ENCODE data around the gene DACT2.

Gene DACT2

GRCh38 chr6:168261234-168261633 is 58.3 kb downstream of the DACT2 start:
- H3K36me3 ChIP-seq (ENCODE audit: low read depth), result no peaks in the 10 kb centered on the region
- H3K27ac ChIP-seq (ENCODE audit: poor library complexity, severe bottlenecking), result no peak overlapping the region
- H3K27me3 ChIP-seq (ENCODE audit: insufficient read depth, poor library complexity, severe bottlenecking), result peaks cover 15% of the 10 kb centered on the region
- H3K4me3 ChIP-seq (ENCODE audit: severe bottlenecking), result no peak overlapping the region
- no peaks in the 10 kb centered on the region for H3K4me1 ChIP-seq (ENCODE audit: insufficient read depth, poor library complexity, severe bottlenecking)
- TF ChIP-seq CTCF (IDR thresholded peaks at IDR 0.05; ENCODE audit: poor library complexity, severe bottlenecking), result no peak
- ATAC-seq (ENCODE audit: low read depth) (no peak), DNase-seq (ENCODE audit: low spot score) (no peak)
- H3K9me3 ChIP-seq (ENCODE audit: severe bottlenecking), result no peaks in the 10 kb centered on the region

GRCh38 chr6:168260420-168260987 is 59.1 kb downstream of the DACT2 start:
- H3K9me3 ChIP-seq (ENCODE audit: severe bottlenecking), result no peaks in the 10 kb centered on the region
- no peak overlapping the region for H3K4me3 ChIP-seq (ENCODE audit: severe bottlenecking)
- no peak overlapping the region for H3K27ac ChIP-seq (ENCODE audit: poor library complexity, severe bottlenecking)
- no peak for ATAC-seq (ENCODE audit: low read depth)
- no peaks in the 10 kb centered on the region for H3K4me1 ChIP-seq (ENCODE audit: insufficient read depth, poor library complexity, severe bottlenecking)
- DNase-seq (ENCODE audit: low spot score), result no peak
- peaks cover 12% of the 10 kb centered on the region for H3K27me3 ChIP-seq (ENCODE audit: insufficient read depth, poor library complexity, severe bottlenecking)
- no peak for TF ChIP-seq CTCF (IDR thresholded peaks at IDR 0.05; ENCODE audit: poor library complexity, severe bottlenecking)
- H3K36me3 ChIP-seq (ENCODE audit: low read depth), result no peaks in the 10 kb centered on the region

- no peaks in the 10 kb centered on the region for H3K4me1 ChIP-seq (ENCODE audit: insufficient read depth, poor library complexity, severe bottlenecking)
- TF ChIP-seq CTCF (IDR thresholded peaks at IDR 0.05; ENCODE audit: poor library complexity, severe bottlenecking), result no peak
- no peaks in the 10 kb centered on the region for H3K27me3 ChIP-seq (ENCODE audit: insufficient read depth, poor library complexity, severe bottlenecking)
- H3K4me3 ChIP-seq (ENCODE audit: severe bottlenecking), result no peak overlapping the region
- DNase-seq (ENCODE audit: low spot score) (no peak), ATAC-seq (ENCODE audit: low read depth) (no peak)
- no peaks in the 10 kb centered on the region for H3K9me3 ChIP-seq (ENCODE audit: severe bottlenecking)
- H3K36me3 ChIP-seq (ENCODE audit: low read depth), result no peaks in the 10 kb centered on the region
- H3K27ac ChIP-seq (ENCODE audit: poor library complexity, severe bottlenecking), result no peak overlapping the region
Measured at GRCh38 chr6:168258795-168259194, 60.8 kb downstream of the DACT2 start.

- no peak overlapping the region for H3K27ac ChIP-seq (ENCODE audit: poor library complexity, severe bottlenecking)
- no peaks in the 10 kb centered on the region for H3K9me3 ChIP-seq (ENCODE audit: severe bottlenecking)
- no peak overlapping the region for H3K4me3 ChIP-seq (ENCODE audit: severe bottlenecking)
- no peak for TF ChIP-seq CTCF (IDR thresholded peaks at IDR 0.05; ENCODE audit: poor library complexity, severe bottlenecking)
- ATAC-seq (ENCODE audit: low read depth) (no peak), DNase-seq (ENCODE audit: low spot score) (no peak)
- no peaks in the 10 kb centered on the region for H3K4me1 ChIP-seq (ENCODE audit: insufficient read depth, poor library complexity, severe bottlenecking)
- no peaks in the 10 kb centered on the region for H3K36me3 ChIP-seq (ENCODE audit: low read depth)
- H3K27me3 ChIP-seq (ENCODE audit: insufficient read depth, poor library complexity, severe bottlenecking), result no peaks in the 10 kb centered on the region
Measured at GRCh38 chr6:168256940-168257339, 62.6 kb downstream of the DACT2 start.

Measured in RWPE2 (cell line).